Left ventricle myocardium superior (tissue), 1 donor: ENCODE data around the gene PKD2. TPM values are rescaled to one million over a fixed set of nuclear protein-coding genes. Genes with fewer than 3 reads are reported as not detected.

Experiments used
- ATAC-seq: fragments of 200-7000 bp; cut with Tn5 transposase; one replicate; pipeline ENCODE4 v1.9.1; 2020; ENCODE audit warnings: mild to moderate bottlenecking, moderate library complexity
- DNase-seq: peaks from one replicate; pipeline ENCODE4 v3.0.0-alpha.2; 2020
- intact Hi-C: fragments of 100-400 bp; cut with micrococcal nuclease; formaldehyde crosslinking; loops from one replicate; pipeline ENCODE4 v1.11.0; 2022
- long read RNA-seq: library from polyadenylated mRNA; unstranded; transcript quantifications from one replicate; pipeline ENCODE4 v2.0.0, GENCODE V29; 2021
- total RNA-seq: library from RNA; stranded (reverse); fragmentation: NEBNext Ultra II Directional; extraction: Animal tissue kit (Norgen Biotek cat#: 25700); gene quantifications from one replicate; pipeline ENCODE4 v1.2.1, GENCODE V29; 2021
- donor health status: DM: no; HTN: yes; CAD: no; lungs with severe emphysema.

The PKD2 gene
- 13.3 TPM for total RNA-seq
- long read RNA-seq, full-length matches to known transcripts: 5 of 12 reads
- long read RNA-seq, partial matches to known transcripts: 4 of 12 reads
- long read RNA-seq, other reads (novel, unspliced or antisense): 3 of 12 reads

DNA sequence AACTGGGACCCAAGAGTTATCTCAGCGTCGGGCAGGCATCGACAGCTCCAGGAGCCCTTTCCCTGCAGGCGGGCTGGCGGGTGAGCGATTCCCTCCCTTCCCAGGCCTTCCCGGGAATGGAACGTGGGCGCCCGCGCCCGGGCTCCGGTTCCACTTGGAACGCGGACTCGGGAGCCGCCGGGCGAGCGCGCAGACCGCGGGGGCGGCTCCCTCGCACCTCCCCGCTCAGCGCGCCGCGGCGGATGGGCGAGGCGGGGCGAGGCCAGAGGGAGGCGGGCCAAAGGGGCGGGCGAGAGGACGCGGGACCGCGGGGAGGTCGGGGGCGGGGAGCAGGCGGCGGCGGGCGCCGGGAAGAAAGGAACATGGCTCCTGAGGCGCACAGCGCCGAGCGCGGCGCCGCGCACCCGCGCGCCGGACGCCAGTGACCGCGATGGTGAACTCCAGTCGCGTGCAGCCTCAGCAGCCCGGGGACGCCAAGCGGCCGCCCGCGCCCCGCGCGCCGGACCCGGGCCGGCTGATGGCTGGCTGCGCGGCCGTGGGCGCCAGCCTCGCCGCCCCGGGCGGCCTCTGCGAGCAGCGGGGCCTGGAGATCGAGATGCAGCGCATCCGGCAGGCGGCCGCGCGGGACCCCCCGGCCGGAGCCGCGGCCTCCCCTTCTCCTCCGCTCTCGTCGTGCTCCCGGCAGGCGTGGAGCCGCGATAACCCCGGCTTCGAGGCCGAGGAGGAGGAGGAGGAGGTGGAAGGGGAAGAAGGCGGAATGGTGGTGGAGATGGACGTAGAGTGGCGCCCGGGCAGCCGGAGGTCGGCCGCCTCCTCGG lies at the start of gene PKD2:
Gene PKD2 (plus strand): TSS at position 332 of the 818 bp plus-strand sequence. CDS start 99 bp downstream, at position 431.
- intact Hi-C loops: no loop called here
- ATAC-seq (peak; percentile 99), DNase-seq (peak; percentile 94)

DNA sequence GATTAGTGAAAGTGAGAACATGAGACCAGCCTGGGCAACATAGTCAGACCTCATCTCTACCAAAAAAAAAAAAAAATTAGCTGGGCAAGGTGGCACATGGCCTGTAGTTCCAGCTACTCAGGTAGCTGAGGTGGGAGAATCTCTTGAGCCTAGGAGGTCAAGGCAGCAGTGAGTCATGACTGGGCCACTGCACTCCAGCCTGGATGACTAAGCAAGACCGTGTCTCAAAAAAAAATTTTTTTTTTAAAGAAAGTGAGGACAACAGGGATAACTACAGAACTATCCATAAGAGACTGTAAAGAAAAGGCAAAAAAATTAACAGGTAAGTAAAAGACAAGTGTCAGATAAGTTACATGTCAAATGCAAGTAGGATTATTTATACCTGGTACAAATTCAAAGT lies 45.4 kb upstream of the PKD2 start:
- no peak for ATAC-seq
- intact Hi-C loops: no loop called here

DNA sequence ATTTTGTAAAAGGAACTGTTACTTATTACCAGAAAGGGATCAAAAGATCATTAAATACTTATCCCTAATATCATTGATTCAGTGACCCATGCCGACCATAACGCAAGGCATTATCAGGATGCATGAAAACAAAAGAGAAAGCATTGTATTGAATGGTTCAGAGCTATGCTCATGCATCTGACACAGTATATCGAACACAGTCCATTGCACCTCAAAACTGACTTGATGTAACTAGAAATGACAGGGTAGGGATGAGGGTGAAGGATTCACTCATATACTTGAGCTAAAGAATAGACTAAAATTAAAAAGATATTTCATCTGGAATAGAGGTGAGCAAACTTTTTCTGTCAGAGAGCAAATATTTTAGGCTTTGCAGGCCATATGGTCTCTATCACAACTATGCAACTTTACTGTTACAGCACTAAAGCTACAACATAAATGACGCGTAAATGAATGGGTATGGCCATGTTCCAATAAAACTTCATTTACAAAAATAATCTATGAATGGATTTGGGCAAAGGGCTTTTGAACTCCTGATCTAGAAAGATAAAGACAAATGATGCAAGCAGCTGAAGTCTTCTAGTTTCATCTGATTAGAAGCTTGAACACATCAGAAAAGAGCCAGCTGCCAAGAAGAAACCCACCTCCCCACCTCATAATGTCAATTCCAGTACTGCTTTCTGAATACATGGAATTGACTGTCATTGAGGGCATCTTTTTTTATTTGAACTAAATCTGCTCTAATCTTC lies 44.9 kb upstream of the PKD2 start:
- DNase-seq (no peak), ATAC-seq (no peak)
- intact Hi-C loops: no loop called here

More for the DNA sequence above, 45.4 kb upstream of the PKD2 start:
- no peak for DNase-seq

DNA sequence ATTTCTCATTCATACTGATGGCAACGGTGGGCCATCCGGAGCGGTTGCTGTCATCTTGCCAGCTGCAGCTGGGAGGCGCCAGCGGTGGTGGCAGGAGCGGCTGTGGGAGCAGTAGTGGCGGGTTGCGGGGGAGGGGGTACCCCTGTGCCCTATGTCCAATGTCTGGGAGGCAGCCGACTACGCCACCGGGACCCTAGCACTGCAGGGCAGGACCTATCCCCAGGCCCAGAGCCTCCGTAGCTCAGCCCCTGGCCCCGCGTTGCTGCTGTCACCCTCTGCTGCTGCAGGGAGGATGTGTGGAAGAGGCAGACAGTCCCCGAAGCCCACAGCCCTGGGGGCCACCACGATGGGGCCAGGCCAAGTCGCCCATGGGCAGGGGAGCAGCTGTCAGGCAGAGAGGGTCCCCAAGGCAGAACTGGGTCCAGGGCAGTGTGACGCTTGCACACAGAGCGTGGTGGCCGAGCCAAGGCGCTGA lies 41.9 kb upstream of the PKD2 start:
- intact Hi-C loops: no loop called here
- ATAC-seq (no peak), DNase-seq (no peak)

DNA sequence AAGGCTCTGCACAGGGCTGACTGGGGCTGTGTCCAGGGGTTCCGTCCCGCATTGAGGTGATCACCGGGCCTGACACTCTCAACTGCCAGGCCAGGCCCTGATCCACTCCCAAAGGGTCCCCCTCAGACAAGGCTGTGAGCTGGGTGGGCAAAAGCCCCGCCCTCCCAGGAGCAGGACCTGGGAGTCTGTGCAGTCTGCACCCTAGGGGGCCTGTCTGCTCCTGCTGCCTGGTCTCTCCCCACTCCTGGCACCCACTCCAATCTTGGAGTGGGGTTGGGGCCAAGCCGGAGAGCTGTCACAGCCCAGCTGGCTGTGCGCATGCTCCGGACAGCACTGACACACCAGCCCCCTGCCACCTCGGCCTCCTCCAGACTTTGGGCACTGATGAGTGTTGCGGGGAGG lies 41.3 kb upstream of the PKD2 start:
- DNase-seq (no peak), ATAC-seq (no peak)
- intact Hi-C loops: no loop called here

DNA sequence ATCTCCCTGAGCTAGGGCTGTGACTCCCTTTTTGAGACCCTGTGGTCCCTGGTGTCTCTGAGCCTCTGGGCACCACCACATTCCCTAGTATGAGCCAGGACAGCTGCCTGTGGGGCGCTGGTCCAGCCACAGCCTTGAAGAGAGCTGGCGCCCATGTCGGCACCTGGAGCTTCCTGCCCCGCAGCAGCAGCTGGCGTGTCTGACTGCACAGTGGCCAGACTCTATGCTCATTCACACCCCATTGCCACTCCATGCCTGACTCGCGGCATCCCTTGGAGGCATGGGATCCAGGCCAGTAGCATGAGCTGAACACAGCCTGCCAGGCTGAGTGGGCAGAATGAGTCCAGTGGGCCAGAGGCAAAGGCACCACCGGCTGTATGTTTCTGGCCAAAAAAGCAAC lies 40.2 kb upstream of the PKD2 start:
- intact Hi-C loops: no loop called here

DNA sequence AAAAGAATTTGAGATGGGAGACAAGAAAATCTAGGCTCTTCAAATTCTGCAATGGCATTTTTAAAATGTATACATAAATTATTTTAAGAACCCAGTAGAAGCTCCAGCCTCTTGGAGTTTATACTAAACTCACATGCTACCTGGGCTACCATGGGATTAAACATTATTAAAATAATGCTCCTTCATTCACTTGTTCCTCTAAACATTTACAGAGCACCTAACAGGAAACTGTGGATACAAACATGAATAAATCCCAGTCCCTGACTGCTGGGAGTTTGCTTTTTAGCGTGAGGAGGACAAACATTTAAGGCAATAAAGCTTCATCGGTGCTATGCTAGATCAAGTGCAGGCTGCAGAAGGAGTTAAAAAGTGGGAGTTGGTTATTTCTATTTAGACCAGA lies 37.3 kb upstream of the PKD2 start:
- DNase-seq: no peak
- ATAC-seq: no peak
- intact Hi-C loops: loop anchor here (10.0 kb wide), 1 partner anchor 295 kb away; no protein-coding TSS in a partner anchor

More for the DNA sequence above, 40.2 kb upstream of the PKD2 start:
- DNase-seq (no peak), ATAC-seq (no peak)

DNA sequence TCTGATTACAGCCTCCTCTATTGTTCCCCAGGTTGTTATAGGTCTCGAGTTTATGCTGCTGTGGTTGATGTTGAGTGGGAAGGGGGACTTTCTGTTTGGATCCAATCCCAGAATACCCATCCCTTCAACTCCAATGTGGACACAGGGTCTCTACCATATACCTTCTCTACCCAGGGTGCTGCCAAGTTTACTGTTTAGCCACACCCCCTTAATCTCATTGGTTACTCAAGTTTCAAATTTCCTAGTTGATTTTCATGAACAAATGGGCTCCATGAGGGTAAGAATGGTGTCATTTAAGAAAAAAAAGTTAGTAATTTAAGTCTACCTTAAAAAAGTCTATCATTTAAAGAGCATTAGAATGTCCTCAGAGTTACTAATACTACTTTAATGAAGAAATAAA lies 35.6 kb upstream of the PKD2 start:
- DNase-seq (no peak), ATAC-seq (no peak)
- intact Hi-C loops: loop anchor here (2.0 to 10.0 kb wide), 2 partner anchors 119 to 297 kb away; no protein-coding TSS in a partner anchor

DNA sequence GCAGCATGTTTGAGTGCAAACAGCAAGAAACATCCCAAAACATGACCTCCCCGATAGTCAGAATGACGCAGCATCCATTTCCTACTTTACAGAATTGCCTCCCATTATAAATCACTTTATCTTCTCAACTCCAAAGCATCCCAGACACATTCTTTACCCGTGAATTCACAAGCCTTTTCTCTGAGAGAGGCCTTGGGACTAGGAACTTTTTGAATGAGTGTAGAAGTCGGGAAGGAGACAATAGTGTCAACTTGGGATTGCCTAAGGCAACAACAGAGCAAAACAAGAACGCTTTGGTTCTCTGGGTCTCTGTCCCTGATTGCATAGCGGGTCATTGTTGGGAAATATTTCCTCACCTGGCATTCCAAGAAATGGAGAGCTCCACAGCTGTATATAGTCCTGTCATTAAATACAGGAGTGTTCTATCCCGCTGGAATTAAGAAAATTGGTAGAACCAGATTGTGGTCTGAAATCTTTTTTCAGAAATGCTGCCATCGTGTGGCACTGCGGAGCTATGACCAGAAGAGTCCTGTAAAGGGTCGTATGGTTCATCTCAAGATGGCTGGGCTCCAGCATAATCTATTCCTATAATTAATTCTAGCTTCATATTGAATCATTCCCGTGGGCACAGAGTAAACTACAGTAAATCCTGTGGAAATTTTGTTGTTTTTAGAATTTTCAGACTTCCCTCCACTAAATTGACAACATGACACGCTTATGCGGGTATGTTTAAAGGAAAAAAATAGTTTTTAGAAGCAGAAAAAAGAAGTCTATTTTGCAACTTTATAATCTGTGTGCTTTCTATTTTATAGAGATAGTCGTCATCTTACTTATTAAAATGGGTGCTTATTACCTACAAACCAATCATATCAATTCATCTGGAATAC lies 33.9 kb upstream of the PKD2 start:
- peak; percentile 58 for DNase-seq
- intact Hi-C loops: loop anchor here (2.0 to 10.0 kb wide), 2 partner anchors 121 to 299 kb away; no protein-coding TSS in a partner anchor
- ATAC-seq: peak; percentile 71

DNA sequence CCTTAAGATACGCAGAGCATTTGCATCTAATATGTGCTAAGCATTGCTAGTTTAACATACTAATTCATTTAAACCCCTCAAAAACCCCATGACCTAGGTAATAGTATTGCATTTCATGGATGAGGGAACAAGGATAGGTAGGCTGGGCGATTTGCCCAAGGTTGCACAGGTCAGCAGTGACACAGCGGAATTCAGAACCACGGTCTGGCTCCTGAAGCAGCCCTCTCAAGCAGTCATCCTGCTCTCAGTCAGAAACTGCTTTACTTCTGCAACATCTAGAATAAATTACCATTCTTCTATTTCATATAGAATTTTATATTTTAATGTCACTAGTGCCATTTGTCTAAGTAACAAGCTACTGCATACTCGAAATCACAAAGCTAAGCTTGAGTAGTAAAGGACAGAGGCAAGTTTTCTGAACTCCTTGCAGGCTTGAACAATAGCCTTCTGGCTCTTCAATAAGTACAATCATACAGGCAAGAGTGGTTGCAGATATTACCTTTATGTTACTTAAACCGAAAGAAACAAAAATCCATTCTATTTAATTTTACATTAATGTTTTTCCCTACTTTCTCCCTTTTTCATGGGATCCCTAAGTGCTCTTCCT lies 32.5 kb upstream of the PKD2 start:
- ATAC-seq: peak; percentile 55
- intact Hi-C loops: loop anchor here (10.0 kb wide), 1 partner anchor 300 kb away; no protein-coding TSS in a partner anchor
- DNase-seq: no peak

DNA sequence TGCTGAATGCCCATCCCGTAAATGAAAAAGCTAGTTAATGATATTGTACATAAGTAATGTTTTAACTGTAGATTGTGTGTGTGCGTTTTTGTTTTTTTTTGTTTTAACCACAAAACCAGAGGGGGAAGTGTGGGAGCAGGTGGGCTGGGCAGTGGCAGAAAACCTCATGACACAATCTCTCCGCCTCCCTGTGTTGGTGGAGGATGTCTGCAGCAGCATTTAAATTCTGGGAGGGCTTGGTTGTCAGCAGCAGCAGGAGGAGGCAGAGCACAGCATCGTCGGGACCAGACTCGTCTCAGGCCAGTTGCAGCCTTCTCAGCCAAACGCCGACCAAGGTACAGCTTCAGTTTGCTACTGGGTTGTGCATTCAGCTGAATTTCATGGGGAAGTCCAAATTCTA lies 32.0 kb upstream of the PKD2 start, which contains the start of gene SPP1:
Gene SPP1 (plus strand): TSS at position 249 of the 400 bp plus-strand sequence. CDS start 1,182 bp downstream, outside the sequence.
- intact Hi-C loops: loop anchor here (10.0 kb wide), 1 partner anchor 301 kb away; no protein-coding TSS in a partner anchor

DNA sequence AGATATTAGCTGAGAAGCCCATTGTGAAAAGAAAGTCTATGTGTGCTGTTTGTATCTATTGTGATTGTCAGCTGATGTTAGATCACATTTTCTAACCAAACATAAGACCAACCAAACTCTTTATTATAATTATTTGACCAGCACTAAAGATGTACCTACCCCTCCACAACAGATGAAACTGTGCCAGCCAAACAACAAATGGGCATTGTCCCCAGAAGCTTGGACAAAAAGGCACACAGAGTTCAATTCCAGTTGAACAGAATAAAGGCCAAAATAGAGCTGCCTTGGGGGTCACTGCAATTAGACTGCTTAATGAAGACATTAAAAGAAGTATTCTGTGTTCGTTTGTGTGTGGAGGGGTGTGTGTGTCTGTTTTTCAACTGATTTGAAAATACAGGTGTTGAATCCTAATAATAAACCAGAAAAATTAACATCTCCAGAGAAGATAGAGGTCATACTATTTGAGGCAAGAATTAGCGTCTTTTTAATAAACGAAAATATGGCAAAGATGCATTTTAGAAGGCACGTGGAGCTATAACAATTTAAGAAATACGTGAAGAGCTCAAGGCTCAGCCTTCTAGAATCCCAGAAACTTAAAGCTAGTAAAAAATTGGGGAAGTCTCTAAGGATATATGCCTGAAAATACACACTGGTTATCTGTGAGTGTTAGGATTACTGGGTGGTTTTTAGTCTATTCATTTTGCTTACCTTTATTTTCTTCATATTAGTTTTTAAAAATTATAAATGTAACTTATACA lies 29.7 kb upstream of the PKD2 start:
- intact Hi-C loops: loop anchor here (10.0 kb wide), 1 partner anchor 303 kb away; no protein-coding TSS in a partner anchor

More for the DNA sequence above, 32.0 kb upstream of the PKD2 start, which contains the start of gene SPP1:
- DNase-seq: no peak
- ATAC-seq: no peak

DNA sequence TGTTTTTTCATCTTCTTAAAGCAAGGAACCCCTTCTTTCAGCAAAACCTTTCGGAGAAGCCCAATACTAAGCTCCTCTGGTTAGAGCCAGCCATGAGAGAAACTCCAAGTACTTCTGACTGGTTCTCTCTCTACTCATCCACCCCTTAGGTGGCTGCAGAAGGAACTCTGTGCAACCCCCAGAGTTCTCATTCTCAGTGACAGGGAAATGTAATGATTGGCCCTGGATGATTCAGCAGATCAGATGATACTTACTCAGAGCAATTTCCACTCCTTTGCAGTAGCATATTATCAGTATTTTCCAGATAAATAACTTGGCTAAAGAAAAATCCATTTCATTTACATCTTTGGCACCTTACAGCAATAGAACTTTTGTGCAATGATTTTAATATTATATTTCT lies 28.8 kb upstream of the PKD2 start:
- intact Hi-C loops: loop anchor here (10.0 kb wide), 1 partner anchor 304 kb away; no protein-coding TSS in a partner anchor
- DNase-seq (no peak), ATAC-seq (no peak)

More for the DNA sequence above, 29.7 kb upstream of the PKD2 start:
- ATAC-seq (no peak), DNase-seq (no peak)

DNA sequence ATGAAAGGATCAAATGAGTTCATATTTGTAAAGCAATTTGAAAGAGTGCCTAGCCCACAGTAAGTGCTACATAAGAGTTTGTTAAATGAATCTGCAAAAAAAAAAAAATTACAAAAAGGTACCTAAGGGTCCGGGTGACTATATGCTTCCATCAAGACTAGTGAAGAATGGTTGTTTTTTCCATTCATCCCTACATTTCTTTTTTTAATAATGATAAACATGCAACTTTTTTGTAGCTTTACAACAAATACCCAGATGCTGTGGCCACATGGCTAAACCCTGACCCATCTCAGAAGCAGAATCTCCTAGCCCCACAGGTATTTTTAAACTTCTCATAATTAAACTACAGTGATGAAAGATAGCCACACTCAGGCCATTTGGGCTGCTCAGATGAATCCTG lies 27.6 kb upstream of the PKD2 start:
- DNase-seq (no peak), ATAC-seq (no peak)
- intact Hi-C loops: loop anchor here (10.0 kb wide), 1 partner anchor 305 kb away; no protein-coding TSS in a partner anchor

DNA sequence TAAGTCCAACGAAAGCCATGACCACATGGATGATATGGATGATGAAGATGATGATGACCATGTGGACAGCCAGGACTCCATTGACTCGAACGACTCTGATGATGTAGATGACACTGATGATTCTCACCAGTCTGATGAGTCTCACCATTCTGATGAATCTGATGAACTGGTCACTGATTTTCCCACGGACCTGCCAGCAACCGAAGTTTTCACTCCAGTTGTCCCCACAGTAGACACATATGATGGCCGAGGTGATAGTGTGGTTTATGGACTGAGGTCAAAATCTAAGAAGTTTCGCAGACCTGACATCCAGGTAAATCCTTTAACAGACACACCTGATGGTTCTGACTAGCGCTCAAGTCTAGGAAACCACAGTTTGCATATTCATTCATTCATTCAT lies 25.9 kb upstream of the PKD2 start:
- DNase-seq: no peak
- ATAC-seq: no peak
- intact Hi-C loops: no loop called here

DNA sequence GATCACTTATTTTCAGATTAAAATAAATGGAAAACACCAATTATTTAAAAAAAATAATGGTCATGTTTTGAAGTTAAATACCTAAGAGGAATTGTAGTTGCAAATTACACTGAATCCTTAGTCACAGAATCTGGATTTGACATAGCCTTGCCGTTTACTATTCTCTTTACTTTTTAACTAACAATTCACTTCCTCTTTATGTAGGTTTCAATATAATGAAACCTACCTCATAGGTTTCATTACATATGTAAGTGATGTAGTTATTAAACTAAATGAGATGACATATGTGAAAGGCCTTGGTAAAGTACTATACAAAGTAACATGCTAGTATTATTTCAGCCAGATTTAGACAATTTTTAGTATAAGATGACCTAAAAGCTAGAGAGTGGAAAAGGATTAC lies 25.4 kb upstream of the PKD2 start:
- intact Hi-C loops: no loop called here
- no peak for ATAC-seq
- no peak for DNase-seq

DNA sequence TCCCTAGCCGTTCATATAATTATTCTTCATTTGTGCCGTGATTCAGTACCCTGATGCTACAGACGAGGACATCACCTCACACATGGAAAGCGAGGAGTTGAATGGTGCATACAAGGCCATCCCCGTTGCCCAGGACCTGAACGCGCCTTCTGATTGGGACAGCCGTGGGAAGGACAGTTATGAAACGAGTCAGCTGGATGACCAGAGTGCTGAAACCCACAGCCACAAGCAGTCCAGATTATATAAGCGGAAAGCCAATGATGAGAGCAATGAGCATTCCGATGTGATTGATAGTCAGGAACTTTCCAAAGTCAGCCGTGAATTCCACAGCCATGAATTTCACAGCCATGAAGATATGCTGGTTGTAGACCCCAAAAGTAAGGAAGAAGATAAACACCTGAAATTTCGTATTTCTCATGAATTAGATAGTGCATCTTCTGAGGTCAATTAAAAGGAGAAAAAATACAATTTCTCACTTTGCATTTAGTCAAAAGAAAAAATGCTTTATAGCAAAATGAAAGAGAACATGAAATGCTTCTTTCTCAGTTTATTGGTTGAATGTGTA lies 24.9 kb upstream of the PKD2 start:
- no peak for DNase-seq
- intact Hi-C loops: no loop called here
- ATAC-seq: no peak
